ENCODE results near the gene EXOSC1.
A peak's percentile ranks its signal among the peaks of the same experiment; 100 is the strongest.
"Not testable (repeated sequence)": the region's sequence is repeated elsewhere in the genome, so short reads cannot be mapped to it uniquely, and the experiment has no call there.

Gene EXOSC1, protein sequence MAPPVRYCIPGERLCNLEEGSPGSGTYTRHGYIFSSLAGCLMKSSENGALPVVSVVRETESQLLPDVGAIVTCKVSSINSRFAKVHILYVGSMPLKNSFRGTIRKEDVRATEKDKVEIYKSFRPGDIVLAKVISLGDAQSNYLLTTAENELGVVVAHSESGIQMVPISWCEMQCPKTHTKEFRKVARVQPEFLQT

DNA sequence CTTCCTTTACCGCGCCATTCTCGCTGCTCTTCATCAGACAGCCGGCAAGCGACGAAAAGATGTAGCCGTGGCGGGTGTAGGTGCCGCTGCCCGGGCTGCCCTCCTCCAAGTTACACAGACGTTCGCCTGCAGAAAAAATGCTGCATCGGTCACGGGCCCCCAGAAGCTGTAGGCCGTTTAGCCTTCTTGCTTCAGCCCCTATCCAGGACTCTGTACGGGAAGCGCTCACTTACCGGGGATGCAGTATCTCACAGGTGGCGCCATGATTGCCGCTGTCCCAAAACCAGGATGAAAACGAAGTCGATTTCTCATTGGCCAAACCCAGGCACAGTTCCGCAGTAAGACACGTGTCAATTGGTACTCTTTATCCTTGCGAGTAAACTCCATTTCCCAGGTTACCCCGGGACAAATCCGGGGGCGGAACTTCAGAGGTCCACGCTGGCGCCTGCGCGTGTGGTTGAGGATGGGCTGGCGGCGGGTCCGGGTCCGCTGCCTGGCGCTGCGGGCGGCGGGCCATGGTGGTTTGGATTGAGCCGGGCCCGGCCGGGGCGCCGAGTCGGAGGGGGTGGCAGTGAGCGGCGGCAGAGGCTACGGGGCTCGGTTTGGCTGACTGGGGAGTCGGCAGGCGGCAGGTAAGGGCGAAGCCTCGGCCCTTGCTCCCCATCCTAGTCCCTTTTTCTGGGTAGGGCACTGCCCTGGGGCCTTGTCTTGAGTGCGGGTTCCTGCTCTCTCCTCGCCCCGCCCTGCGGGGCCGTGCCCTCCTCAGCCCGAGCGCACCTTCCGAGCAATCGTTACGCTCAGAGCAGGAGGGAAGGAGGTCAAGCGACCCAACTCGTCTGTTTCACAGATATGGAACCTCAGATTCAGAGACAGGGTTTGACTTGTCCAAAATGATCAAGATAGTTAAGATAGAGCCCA lies at the start of gene EXOSC1, which contains the start of gene ZDHHC16:
Gene EXOSC1 (minus strand): TSS at position 285 of the 918 bp plus-strand sequence. CDS start 21 bp downstream, at position 264.
Gene ZDHHC16 (plus strand): TSS at position 454 of the 918 bp plus-strand sequence. CDS start 5,501 bp downstream, outside the sequence.
- peak; percentile 86 to 87 for DNase-seq (ENCODE audit: low read depth in 2 of 2)

DNA sequence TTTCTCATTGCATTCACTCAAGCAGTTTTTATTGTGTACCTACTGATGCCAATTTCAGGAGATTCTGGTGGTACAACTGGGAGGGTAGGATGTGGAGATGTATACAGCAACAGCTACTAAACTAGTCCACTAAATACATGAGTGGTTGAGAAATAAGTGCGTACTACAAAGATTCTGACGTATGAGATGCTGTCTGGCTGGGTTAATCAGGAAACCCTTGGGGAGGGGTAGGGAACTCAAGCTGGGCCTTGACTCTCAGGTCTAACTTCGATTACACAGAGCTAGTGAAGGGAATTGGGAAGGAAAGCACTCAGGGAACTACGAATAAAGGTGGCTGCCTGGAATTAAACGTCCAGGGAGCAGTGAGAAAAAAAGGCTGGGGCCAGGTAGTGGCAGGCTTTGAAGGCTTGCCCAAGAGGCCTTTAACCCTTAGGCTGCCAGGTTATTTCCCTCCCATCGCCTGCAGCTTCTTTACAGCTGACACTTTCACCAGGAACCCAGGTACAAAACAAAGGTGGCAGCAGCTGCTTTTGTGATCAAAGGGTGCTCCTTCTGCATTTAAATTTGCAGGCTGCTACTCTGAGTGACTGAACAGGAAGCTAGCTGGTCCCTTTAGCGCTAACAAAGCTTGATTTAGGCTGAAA lies 49.2 kb upstream of the EXOSC1 start:
- DNase-seq (ENCODE audit: low read depth in 2 of 2): no peak

DNA sequence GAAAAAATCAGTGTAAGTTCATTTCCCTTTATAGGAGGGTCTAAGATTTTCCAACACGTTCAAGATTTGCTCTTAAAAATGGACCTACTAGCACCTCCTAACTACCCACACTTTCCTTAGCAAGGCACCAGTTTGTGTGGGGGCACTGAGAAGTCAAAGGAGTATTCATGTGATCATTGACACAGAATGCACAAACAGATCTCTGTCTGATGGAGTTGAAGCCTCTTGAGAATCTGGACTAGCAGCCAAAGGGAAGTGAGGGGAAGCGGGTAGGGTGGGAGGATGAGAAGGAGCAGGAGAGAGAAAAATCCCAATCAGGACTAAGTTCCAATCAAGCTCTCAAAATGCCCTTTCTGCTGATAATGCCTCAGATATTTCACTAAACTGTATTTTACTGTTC lies 48.3 kb upstream of the EXOSC1 start:
- no peak for DNase-seq (ENCODE audit: low read depth in 2 of 2)

DNA sequence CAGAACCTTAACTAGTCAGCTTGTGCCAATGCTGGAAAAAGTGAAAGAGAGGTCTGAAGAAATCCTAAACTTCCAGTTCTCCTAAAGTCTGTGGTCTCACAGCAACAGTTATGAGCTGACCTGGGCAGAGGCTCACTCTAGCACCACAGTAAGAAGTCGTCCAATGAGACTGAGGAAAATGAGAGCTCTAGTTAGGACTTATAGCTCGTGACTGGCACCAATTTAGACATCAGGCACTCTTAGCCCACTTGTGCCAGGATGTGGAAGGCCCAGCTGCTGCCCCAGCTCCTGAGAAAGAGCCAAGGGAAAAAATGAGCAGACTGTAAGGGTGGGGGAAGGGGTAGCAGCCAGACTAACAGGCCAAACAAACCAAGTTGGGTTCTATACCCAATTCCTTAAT lies 44.8 kb upstream of the EXOSC1 start:
- no peak for DNase-seq (ENCODE audit: low read depth in 2 of 2)

DNA sequence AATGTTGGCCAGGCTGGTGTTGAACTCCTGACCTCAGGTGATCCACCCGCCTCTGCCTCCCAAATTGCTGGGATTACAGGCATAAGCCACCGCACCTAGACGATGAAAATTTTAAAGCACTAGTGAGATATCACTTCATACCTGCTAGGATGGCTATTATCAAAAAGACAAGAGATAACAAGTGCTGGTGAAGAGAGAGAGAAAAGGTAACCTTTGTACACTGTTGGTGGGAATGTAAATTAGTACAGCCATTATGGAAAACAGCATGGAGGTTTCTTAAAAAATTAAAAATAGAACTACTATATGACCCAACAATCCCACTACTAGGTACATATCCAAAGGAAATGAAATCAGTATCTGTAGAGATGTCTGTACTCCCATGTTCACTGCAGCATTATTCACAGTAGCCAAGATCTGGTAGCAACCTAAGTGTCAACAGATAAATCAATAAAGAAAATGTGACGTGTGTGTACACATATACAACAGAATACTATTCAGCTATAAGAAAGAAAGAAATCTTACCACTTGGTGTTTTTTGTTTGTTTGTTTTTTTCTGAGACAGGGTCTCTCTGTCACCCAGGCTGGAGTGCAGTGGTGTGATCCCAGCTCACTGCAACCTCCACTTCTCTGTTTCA lies 40.0 kb upstream of the EXOSC1 start:
- no peak for DNase-seq (ENCODE audit: low read depth in 2 of 2)

DNA sequence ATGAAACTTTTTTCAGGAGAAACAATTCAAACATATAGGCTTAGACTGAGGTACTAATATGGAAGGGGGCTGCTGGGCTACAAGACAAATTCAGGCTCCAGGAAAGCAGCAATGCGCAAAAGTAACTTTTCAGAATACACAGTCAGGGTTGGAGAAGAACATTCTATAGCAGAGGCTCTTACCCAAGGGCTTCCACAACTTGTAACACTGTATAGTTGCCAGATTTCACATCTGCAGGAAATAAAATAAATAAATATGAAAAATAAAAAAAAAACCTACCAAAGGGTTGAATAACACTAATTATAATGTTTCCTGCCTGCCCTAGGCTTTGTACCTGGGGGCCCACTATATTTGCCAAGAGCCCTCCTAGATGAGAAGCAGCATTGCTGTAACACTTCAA lies 38.1 kb upstream of the EXOSC1 start:
- DNase-seq (ENCODE audit: low read depth in 2 of 2): no peak

DNA sequence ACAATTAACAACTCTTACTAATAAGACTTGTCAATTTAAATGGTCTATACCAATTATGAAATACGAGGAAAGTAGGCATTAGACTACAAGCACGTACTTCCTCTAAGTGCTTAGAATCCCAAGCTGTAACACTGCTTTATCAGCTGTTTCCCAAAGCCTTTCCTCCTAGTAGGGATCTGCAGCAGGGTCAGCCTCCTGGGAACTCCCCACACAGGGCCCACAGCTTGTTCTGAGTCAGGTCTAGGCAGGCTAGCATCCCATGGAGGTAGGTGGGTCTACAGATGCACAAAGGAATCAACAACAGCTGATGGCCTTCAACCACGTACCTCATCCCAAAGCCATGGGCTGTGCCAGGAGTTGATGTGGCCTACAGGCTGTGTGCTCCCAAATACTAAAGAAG lies 37.7 kb upstream of the EXOSC1 start:
- DNase-seq (ENCODE audit: low read depth in 2 of 2): no peak

DNA sequence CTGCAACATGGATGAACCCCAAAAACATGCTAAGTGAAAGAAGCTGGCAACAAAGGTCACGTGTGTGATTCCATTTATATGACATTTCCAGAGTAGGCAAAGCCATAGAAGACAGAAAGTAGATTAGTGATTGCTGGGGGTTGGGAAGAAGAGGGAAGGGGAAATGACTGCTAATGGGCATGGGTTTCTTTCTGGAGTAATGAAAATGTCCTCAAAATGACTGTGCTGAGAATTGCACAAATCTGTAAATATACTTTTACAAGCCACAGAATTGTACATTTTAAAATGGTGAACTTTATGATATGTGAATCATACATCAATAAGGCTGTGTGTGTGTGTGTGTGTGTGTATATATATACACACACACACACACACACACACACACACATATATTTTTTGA lies 36.6 kb upstream of the EXOSC1 start:
- DNase-seq (ENCODE audit: low read depth in 2 of 2): no peak

DNA sequence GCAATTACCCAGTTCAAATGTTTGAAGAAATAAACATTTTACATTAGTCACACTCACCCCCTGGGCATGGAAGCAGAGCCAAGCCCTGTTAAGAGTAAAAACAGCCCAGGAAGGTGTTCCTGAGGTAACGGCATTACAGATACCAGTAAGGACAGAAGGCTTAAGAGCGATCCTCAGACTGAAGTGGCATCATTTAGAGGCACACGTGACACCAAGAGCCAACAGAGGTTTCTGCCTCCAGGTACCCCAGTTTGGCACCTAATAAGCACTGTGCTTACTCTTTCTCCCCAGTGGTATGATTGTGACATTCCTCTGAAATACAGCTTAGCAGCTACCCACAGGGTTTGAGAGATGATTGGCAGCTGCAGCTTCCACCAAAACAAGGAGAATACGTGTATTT lies 35.3 kb upstream of the EXOSC1 start:
- no peak for DNase-seq (ENCODE audit: low read depth in 2 of 2)

DNA sequence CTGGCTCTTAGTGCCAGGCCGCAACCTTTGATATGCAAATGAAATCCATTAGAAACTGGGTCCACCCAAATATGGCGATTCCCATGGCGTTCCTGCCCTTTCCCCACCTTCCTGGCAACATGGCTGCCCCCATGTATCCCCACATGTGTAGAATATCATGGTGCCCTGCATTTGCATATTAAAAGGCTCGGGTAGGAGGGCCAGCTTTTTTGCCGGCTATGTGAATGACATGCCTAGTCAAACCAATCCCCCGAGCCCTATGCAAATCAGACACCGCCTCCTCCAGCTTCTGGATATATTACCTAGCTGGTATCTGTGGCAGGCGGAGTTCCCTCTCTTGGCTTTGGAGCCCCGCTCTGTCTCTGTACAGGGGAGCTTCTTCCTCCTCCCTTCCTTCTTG lies 34.1 kb upstream of the EXOSC1 start:
- DNase-seq (ENCODE audit: low read depth in 2 of 2): no peak

DNA sequence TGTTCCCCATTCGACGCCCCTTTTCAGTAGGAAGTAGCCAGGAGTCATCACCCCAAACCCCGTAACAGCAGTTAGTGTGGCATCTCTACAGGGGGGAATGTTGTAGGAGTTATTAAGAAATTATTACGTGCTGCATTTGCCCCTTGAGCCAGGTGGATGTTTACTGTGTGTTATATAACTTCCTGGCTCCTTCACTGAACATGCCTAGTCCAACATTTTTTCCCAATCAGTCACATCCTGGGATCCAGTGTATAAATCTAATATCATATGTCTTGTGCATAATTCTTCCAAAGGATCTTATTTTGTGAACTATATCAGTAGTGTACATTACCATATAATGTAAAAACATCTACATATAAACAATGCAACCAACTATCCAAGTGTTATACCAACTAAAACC lies 33.6 kb upstream of the EXOSC1 start:
- DNase-seq (ENCODE audit: low read depth in 2 of 2): not testable (repeated sequence)

DNA sequence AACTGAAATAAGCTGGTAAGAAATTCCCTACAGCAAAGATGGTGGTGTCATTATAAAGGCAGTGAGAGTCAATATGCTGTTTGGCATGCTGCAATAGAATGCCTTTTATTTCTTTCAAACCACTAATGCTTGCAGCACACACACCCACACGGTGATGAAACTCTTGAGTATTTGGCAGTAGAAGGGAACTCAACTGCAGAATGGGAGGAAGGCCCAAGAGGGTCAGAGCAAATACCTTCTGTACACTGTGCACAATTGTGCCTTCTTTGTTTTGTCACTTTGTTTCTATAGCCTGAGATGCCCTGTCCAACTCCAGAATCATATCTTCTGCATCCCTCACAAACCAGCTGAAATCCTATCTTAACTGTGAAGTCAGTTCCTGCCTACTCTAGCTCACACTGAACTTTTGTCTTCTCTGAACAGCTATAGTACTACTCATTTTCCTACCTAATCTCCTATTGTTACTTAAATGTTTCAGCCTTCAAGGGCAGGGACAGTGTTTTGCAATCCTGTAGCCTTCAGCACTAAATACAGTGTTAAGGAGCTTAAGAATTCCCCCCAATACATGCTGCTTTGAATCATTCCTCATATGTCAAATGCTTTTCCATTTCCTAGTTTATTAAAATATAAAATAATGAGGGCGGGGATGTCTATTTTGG lies 30.3 kb upstream of the EXOSC1 start:
- DNase-seq (ENCODE audit: low read depth in 2 of 2): no peak

DNA sequence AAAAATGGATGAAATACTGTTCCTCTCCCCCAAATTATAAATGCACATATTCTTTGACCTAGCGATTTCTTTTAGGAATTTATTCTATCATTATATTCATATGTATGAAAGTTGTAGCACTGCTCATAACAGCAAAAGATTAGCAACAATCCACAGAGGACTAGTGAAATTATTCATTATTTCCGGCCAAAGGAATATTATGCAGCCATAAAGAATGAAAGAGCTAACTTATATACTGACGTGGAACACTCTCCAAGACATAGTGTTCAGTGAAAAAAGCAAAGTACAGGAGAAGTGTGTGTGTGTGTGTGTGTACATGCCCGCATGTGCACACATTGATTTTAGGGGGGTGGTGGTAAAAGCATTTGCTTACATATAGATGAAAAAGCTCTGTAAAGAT lies 29.1 kb upstream of the EXOSC1 start:
- DNase-seq (ENCODE audit: low read depth in 2 of 2): no peak

DNA sequence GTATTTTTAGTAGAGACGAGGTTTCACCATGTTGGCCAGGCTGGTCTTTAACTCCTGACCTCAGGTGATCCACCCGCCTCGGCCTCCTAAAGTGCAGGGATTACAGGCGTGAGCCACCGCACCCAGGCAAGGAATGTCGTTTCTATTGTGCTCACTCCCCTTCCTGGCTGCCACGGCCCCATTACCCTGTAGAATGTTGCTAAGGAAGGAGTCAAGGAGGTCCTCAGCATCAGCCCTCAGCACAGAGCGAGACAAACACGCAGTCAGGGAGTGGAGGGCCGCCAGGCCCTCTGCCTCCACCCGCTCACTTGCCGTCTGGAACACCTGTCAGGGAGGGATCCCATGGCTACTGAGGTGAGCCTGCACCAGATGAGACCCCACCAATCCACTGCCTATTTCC lies 23.0 kb upstream of the EXOSC1 start:
- not testable (repeated sequence) for DNase-seq (ENCODE audit: low read depth in 2 of 2)

DNA sequence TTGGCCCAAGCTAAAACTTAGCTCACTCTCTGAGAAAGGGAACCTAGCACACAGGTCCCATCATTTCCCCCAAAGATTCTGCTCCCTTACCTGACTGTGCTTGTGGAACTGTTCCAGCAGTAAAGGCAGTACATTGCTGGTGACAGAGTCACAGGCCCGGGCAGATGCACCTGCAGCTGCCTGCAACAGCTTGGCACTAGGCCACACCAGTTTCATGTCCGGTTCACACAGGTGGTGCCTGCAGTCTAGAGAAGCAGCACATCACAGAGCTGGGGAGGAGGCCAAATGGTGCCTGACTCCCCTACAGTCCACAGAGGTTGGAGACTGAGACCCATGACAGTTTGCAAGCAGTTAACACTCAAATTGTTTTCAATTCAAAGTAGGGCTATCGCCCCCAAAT lies 22.4 kb upstream of the EXOSC1 start:
- no peak for DNase-seq (ENCODE audit: low read depth in 2 of 2)

DNA sequence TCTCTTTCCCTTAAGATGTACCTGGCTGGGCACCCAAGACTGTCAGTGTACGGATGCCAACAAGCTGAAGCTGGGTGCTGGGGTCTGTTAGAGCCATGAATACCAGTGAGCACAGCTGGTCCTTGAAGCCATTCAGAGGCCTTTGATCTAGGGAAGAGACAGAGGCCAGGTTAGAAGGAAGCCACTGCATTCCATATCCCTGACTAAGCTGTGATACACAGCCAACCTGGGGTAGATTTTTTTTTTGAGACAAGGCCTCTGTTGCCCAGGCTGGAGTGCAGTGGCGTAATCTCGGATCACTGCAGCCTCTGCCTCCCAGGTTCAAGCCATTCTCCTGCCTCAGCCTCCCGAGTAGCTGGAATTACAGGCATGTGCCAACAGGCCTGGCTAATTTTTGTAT lies 20.9 kb upstream of the EXOSC1 start:
- DNase-seq (ENCODE audit: low read depth in 2 of 2): no peak

DNA sequence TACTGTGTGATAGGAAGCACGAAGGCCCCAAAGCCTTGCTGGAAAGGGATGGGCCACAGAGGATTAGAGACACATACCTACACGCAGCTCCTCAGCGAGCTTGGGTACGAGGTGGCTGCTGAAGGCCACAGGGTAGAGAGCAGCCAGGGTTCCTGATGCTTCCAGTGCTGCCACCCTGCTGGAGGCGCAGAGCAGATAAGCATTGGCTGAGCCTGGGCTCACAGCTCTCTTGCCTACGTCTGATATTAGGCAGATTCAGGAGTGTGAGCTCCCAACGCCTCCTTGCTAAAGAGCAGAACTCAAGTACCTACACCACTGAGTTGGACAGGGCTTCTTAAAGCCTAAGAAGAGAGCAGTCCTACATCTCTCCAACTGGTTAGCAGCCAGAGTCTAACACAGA lies 20.2 kb upstream of the EXOSC1 start:
- no peak for DNase-seq (ENCODE audit: low read depth in 2 of 2)

DNA sequence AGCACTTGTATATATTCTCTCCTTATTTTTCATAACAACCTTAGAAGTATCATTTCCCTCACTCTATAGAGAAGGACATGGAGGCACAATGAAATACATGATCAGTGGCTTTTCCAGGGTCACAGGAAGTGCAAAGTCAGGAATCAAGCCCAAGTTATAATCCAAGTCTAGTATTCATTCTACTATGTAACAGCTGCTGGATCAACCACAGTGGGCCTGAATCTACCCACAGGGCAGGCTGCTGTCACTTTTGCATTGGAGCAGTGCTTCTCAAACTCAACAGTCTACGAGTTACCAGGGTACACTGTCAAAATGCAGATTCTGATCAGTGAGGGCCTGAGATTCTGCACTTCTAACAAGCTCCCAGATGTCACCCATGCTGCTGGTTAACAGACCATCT lies 18.4 kb upstream of the EXOSC1 start:
- DNase-seq (ENCODE audit: low read depth in 2 of 2): no peak

DNA sequence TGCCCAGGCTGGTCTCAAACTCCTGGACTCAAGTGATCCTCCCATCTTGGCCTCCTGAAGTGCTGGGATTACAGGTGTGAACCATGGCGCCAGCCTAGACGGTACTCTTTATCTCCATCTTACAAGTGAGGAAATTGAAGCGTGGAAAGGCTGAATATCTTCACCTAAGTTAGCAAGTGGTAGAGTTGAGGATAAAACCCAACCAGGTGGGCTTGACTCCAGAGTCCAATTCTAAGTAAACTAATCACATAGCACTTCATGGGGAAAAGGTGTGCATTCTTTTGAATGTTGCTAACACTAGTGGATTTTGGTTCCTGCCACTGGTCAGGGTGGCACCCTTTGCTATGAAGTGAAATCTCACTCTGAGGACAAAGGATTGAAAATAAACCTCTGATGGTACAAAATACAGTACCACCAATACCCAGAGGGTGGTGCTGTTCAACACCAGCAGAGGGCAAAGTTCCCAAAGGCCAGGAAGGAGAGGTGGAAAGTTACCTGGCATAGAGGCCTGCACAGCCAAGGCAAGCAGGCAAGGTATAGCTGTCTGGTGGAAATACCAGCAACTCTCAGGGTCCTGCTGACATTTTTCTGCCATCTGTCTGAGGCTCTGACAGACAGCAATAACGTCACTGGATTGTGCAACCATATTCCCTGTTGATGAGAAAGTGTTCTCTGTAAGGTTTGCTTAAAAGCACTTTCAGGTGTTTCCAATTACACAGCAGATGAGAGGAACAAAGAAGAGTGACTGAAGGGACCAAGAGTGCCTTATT lies 17.7 kb upstream of the EXOSC1 start:
- peak in 1 of 2 donors; percentile 23 for DNase-seq (ENCODE audit: low read depth in 2 of 2)

DNA sequence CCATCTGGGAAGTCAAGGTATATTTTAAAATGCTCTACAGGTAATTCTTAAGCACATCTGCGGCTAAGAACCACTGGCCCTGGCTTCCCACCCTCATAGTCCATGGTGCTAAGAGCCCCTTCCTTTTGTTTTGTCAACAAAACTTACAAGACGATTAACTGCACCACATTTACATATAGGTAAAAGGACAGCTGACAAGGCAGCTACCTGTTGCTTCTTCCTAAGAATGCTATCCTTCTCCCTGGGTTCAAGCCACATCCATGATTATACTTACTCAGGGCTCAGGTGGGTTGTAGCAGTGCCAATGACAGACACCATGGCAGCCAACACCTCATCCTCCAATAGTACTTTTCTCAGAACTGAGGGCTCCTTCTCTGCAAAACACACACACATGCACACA lies 16.5 kb upstream of the EXOSC1 start:
- no peak for DNase-seq (ENCODE audit: low read depth in 2 of 2)

DNA sequence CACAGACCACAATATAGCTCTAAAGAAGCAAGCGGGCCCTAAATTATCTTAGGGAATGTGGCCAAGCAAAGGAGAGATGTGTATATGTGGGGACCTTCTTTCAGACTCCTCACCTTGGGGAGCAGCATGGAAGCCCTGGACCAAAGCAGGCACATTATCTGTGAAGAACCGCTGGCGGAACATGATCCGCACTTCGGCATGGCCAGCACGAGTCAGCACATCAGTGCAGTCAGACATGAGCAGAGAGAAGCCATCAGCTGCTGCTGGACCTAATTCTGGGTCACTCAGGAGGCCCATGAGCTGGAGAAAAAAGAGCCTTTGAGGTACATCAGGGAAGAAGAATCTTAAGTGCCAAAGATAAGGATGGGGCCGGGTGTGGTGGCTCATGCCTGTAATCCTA lies 14.1 kb upstream of the EXOSC1 start:
- DNase-seq (ENCODE audit: low read depth in 2 of 2): no peak

Data from activated CD4-positive, alpha-beta T cell treated with anti-CD3 and anti-CD28 coated beads for 24 hours (primary cell).